NCI-H146 treated with DMSO at 0.1 percent for 48 hours (cell line): ENCODE results near the gene UGT1A7.
"Not testable (repeated sequence)": the region's sequence is repeated elsewhere in the genome, so short reads cannot be mapped to it uniquely, and the experiment has no call there.

ENCODE experiments used
- DNase-seq: peaks from one replicate; lab custom pipeline; 2025; ENCODE audit not compliant: unreplicated experiment; lab: John Stamatoyannopoulos, UW

UGT1A7 gene

DNA sequence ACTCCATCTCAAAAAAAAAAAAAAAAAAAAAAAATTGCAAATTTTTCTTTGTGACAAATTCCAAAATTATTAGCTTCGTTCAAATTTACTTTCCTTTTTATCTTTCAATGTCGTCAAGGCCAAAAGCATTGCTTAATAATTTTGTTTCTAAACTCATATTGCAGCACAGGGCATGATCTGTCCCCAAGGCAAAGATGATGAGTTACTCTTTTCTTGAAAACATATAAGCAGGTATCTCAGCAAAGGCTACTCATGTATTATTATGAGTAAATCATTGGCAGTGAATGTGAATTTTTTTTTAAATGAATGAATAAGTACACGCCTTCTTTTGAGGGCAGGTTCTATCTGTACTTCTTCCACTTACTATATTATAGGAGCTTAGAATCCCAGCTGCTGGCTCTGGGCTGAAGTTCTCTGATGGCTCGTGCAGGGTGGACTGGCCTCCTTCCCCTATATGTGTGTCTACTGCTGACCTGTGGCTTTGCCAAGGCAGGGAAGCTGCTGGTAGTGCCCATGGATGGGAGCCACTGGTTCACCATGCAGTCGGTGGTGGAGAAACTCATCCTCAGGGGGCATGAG, at the start of gene UGT1A7:
Gene UGT1A7 (plus strand): TSS at position 381 of the 579 bp plus-strand sequence. CDS start 37 bp downstream, at position 418.
- no peak for DNase-seq

- DNase-seq, result not testable (repeated sequence)
Measured at GRCh38 chr2:233636306-233636705, 45.4 kb upstream of the UGT1A7 start, which contains the start of gene UGT1A10. Gene UGT1A10 (plus strand): TSS chr2:233636448. CDS start chr2:233636523, 75 bp downstream.

DNA sequence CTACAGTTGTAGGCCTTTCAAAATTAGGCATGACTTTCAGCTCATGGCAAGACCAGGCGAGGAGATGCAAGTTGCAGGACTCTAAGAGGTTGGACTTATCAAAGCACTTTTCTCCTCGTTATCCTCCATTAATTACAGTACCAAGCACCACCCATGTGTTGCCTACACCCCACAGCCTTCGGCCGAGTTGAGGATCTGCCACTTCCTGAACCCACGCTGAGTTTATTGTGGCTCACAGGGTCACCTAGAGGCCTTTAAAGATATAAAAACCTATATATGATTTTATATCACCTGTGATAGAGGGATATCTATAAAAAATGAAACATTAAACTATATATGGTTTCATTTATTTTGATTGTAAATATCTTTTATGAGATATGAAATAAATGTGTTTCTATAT, 42.9 kb upstream of the UGT1A7 start:
- DNase-seq, result no peak

- no peak for DNase-seq
Measured at GRCh38 chr2:233639860-233640259, 41.8 kb upstream of the UGT1A7 start.

DNA sequence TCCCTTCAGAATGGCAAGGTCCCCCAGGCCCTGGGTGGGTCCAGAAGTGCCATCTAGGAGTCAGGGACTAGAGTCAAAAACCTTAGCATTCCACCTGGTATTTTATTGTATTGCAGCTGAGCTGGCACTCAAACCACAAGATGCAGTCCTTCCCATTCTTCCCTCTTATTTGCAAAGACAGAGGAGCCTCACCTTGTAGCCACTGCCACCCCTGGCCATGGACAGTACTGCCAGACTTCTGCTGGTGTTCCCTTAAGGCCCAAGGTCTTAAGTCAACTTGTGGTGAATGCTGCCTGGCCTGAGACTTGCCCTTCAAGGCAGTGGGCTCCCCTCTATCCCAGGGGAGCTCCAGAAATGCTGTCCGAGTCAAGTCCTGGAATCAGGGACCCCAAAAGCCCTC, 38.6 kb upstream of the UGT1A7 start:
- DNase-seq, result no peak

GRCh38 chr2:233646033-233646432, 35.7 kb upstream of the UGT1A7 start:
- not testable (repeated sequence) for DNase-seq

DNA sequence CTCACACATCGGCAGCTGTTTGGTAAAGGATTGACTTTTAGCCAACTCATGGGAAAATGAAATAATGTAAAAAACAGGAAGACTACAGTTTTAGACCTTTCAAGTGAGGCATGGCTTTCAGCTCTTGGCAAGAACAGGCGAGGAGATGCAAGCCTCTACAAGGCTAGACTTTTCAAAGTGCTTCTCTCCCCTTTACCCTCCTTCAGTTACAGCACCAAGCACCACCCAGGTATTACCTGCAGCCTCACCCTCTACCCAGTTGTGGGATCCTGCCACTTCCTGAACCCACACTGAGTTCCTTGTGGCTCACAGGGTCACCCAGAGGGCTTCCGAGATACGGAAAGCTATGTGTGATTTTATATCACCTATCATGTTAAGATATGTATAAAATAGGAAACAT, 30.7 kb upstream of the UGT1A7 start:
- no peak for DNase-seq

DNA sequence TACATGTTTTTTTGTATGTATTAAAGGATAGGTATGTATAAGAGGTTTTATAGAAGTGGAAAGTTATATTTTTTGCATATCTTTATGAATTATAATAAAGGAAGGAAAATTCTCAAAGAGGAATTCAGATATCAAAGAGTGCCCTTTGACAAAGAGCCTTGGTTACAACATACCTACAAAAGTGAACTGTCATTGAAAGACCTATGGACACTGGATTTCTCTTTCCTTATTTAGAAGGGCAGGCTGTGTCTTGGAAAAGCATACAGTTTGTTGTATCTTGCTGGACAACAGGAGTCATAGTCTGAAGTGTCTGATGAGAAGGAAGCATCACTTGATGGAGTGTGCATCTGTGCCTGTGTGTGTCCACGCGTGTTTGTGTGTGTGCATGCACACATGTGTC, 30.3 kb upstream of the UGT1A7 start:
- DNase-seq, result no peak

DNA sequence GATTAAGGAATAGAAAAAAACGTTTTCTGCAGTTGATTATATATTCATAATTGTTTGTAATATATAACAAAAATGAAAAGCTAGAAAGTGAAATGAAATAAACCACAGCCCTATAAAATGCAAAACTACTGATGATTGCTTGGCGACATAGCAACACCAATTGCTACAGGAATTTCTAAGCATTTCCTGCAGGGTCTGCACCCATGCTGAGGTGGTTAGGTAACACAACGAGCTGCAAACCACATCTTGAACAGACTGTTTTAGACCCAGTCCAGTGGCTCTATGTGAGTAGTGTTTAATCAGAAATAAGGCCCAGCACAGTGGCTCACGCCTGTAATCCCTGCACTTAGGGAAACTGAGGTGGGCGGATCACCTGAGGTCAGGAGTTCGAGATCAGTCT, 27.2 kb upstream of the UGT1A7 start:
- no peak for DNase-seq

GRCh38 chr2:233655043-233655442, 26.7 kb upstream of the UGT1A7 start:
- no peak for DNase-seq

DNA sequence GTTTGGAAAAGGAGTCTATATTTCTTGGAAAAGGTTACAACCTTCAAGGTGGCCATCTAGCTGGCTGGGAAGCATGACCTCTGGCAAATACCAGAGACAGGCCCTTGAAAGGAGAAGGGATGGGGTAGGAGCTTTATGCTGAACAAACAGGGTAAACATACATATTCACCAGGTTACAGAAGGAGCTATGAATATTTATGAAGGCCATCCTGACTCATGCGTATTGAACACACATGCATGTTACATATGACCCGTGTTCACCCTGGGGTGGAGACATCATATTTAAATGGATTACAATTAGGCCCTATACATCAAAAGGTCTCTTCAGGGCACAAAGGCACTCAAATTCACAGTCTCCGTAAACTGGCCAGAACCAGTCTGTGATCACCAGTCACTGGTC, 25.8 kb upstream of the UGT1A7 start:
- not testable (repeated sequence) for DNase-seq

DNA sequence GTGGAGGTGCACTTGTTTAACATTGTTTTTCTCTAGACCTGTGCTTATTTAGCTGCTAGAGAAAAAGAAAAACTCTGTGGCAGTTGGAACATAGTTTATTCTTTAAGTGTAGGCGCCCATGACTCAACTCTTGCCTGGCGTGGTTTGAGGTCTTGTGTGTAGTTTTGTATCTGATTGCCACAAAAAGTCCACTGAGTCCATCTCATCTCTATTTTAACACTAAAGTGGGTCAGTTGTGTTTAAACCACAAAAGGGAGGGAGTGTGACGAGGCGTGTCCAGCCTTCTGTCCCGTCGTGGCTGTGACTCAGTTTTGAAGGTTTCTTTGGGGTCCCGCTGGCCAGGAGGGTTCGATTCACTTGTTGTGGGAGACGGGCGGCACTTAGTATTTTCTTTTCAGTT, 25.3 kb upstream of the UGT1A7 start:
- DNase-seq, result no peak

DNA sequence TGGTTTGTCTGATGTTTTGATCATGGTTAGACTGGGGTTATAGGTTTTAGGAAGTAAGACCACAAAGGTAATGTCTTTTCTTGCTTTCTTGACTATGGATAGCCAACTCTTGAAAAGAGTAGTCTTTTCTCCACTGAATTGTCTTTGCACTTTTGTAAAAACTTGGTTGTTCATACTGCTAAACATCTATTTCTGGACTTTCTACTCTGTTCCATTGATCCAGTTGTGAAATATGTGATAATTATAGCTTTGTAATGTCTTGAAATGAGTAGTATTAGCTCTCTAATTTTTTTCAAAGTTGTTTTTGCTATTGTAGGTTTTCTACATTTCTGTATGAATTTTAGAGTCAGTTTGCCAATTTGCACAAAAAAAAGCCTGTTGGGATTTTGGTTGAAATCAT, 23.1 kb upstream of the UGT1A7 start:
- DNase-seq, result no peak

GRCh38 chr2:233663911-233664310, 17.8 kb upstream of the UGT1A7 start:
- DNase-seq, result no peak

DNA sequence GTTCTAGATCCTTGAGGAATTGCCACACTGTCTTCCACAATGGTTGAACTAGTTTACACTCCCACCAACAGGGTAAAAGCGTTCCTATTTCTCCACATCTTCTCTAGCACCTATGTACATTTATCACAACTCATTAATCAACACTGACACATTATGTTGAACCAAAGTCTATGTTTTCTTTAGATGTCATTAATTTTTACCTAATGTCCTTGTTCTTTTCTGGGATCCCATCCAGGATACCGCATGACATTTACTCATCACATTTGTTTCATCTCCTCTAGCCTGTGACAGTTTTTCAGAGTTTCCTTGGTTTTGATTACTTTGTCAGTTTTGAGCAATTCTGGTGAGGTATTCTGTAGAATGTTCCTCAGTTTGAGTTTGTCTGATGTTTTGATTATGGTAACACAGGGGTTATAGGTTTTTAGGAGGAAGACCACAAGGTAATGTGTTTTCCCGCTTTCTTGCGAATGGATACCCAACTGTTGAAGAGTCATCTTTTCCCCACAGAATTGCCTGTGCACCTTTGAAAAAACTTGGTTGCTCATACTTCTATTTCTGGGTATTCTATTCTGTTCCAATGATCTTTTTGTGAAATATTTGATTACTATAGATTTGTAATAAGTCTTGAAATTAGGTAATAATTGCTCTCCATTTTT, 13.0 kb upstream of the UGT1A7 start:
- no peak for DNase-seq

- no peak for DNase-seq
Measured at GRCh38 chr2:233671290-233672161, 10.2 kb upstream of the UGT1A7 start, which contains the start of gene UGT1A9. Gene UGT1A9 (plus strand): TSS chr2:233671898. CDS start chr2:233671935, 37 bp downstream.

GRCh38 chr2:233672886-233673285, 8.8 kb upstream of the UGT1A7 start:
- DNase-seq, result no peak

GRCh38 chr2:233673896-233674295, 7.8 kb upstream of the UGT1A7 start:
- DNase-seq, result no peak

- DNase-seq, result no peak
Measured at GRCh38 chr2:233674314-233674713, 7.4 kb upstream of the UGT1A7 start.

GRCh38 chr2:233674995-233675394, 6.7 kb upstream of the UGT1A7 start:
- no peak for DNase-seq

- no peak for DNase-seq
Measured at GRCh38 chr2:233676046-233676445, 5.7 kb upstream of the UGT1A7 start.

- DNase-seq, result no peak
Measured at GRCh38 chr2:233679196-233679595, 2.5 kb upstream of the UGT1A7 start.
